NCI-H345 treated with DMSO at 0.1 percent for 48 hours (cell line): Measurements from ENCODE around the gene WDFY4.

Experiments used
- DNase-seq: peaks from one replicate; lab custom pipeline; 2025; ENCODE audit not compliant: unreplicated experiment; lab: John Stamatoyannopoulos, UW

WDFY4 gene

DNA sequence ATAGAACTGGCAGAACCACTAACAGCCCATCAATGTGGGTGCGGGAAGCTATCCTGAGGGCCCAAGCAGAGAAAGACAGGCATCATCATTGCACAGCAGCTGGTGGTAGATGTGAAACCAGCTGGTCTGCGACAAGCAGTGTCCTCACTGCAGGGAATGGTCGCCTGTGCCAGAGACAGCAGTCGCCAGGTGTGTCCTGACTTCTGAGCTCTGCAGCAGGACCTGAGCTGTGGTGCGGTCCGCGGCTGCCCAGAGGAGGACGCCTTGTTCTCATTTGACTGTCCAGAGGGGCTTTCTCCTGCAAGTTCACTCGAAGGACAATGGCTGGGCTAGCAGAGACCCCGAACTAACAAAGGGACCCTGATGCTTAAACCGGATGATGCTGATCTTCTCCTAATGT, 157.6 kb downstream of the WDFY4 start:
- DNase-seq: no peak

GRCh38 chr10:48843198-48843597, 158.5 kb downstream of the WDFY4 start:
- no peak for DNase-seq

DNA sequence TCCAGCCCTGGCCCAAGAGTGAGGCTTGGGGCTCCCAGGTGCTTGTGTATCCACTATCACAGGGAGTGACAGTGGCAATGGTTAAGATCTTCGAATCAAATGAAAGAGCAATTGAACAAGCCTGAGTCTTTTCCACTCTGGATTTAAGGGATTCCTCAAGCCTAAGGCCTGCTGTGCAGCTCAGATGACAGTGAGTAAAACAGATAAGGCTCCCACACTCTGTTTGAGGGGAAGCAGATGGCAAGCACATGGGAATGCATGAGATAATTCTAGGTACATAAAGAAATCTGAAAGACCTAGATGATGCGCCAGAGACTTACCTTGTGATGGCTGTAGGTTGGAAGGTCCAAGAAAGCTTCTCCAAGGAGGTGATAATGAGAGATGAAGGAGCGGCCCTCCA, 159.9 kb downstream of the WDFY4 start:
- DNase-seq: no peak

GRCh38 chr10:48845512-48845911, 160.8 kb downstream of the WDFY4 start:
- DNase-seq: no peak

DNA sequence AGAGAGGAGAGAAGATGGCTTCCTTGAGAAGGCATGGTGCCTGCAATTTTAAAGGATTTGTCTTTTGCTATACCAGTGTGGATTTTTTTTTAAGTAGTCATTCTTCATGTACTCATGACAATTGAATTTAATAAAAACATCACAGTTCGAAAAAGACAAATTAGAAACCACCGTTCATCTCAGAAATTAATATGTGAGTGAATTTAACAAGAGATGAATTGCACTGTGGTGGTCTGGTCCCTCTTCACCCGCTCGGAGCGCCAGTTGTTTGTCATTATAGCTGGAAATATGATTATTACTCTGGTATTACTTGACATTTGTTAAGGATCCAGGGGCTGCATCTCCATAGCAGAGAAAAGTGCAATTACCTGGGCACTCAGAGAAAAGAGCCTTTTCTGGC, 163.0 kb downstream of the WDFY4 start:
- no peak for DNase-seq

- no peak for DNase-seq
Measured at GRCh38 chr10:48856855-48857254, 172.2 kb downstream of the WDFY4 start.

DNA sequence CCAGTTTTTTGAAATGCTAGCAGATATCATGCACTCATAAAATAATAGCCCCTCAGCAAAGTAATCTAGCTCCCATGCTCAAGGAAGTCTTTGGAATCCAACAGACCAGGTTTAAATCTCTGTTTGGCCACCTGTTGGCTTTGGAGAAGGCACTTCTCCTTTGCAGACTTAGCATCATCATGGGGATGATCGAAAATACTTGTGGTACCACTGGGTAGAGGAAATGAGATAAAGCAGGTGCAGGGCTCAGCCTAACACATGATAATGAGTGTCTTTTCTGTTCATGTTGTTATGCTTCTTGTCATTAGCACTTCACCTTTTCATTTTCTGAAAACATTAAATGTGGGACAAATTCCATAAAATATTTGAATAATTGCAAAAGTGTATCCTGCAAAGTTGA, 187.6 kb downstream of the WDFY4 start:
- DNase-seq: no peak

DNA sequence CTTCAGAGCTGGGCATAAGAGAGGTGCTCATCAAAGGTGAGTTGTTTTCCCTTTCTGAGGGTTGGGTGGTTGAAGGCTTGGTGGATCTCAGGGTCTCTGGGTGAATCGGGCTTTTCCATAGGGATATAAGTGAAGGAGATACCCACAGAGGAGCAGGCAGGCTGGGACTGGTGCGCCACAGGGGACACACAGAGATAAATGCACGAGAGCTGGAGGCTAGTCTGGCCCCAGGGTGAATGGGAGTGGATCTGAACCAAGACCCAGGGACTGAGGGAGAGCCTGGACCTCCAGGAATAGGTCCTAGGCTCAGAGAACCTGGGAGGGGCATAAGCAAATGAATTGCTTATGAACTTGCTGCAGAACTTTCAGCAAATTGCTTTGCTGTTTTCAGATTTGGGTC, 193.4 kb downstream of the WDFY4 start:
- no peak for DNase-seq

- DNase-seq: no peak
Measured at GRCh38 chr10:48879451-48879850, 194.8 kb downstream of the WDFY4 start.

GRCh38 chr10:48880016-48880705, 195.5 kb downstream of the WDFY4 start:
- DNase-seq: peak; percentile 35

DNA sequence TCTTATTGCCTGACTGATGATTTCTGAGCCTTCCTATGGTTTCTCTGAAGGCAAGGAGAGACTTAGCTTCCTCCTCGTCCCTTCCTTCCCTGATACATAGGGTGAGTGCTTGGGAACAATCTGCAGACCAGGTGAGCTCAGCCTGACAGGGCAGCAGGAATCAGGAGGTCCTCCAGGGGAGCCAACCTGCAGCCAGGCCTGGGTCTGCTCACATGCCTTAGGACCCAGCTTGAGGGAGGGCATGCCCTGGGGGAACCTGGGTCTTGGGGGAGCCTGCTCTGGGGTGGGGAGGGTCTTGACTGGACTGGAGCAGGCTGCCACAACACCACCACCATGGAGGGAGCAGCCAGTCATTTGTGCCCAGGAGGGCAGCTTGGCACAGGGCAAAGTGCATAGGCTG, 197.3 kb downstream of the WDFY4 start:
- DNase-seq: no peak

DNA sequence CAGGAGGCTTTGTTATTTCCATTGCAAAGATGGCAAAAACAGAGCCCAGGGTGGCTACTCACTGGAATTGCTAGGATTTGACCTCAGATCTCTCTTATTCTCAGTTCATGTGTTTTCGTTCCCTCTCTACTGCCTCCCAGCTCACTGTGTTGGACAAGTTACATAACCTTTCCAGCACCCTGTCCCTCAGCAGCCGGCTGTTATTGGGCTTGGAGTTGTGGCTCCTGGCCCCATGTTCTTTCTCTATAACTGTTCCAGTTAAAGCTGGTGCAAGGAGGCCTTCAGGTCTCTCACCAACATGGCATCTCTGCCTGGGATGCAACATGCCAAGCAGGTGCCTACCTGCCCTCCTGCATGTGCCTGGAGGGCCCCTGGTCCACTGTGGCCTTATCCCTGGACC, 198.2 kb downstream of the WDFY4 start:
- DNase-seq: no peak

- no peak for DNase-seq
Measured at GRCh38 chr10:48883701-48884100, 199.0 kb downstream of the WDFY4 start.

DNA sequence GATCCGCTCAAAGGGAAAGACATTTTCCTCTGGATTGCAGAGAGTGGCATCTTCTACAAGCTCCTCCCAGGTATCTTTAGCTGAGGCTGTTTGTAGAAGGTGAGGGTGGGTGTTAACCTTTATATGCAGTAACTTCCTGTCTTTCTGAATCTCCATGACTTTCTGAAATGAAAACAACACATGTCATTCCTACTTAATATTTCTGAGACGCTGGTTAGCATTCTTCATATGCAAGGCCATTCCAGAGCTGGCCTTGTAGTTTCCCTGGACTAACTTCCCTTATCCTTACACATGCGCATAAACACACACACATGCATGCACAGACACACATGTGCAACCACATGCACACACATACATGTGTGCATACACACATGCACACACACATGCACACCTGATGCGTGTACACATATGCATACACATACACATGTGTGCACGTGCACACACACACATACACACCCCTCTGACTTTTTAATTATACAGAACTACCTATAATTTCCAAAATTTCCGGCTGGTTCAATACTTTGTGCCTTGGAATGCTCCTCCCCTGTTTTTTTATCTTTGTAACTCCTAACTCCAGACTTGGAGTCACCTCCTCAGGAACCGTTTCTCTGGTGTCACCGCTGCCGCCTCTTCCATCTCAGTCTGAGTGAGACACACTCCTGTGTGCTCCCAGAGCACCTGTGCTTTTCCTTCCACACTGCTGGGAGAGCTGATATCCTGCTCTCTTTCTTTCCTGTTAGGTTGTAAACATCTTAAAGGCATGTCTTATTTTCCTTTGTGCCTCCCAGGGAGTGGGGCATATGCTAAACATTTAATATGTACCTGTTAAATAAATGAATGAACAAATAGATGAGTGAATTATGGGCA, 199.7 kb downstream of the WDFY4 start:
- no peak for DNase-seq

DNA sequence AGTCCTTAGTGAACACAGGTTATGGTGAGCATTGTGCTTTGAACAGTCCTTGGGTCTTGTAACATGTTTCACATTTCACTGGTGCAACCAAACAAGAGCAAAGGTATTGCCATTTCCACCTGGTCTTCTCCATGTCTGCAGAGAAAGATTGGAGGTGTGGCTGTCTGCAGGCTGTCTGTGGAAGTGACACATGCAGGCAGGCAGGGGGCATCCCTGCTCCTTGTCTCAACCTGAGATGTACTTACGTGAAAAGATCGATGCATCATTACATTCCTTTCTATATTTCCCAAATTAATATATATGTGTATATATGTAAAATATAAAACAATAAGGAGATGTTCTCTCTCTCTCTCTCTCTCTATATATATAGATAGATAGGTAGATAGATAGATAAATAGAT, 200.7 kb downstream of the WDFY4 start:
- no peak for DNase-seq

GRCh38 chr10:48887982-48888381, 203.3 kb downstream of the WDFY4 start:
- no peak for DNase-seq

DNA sequence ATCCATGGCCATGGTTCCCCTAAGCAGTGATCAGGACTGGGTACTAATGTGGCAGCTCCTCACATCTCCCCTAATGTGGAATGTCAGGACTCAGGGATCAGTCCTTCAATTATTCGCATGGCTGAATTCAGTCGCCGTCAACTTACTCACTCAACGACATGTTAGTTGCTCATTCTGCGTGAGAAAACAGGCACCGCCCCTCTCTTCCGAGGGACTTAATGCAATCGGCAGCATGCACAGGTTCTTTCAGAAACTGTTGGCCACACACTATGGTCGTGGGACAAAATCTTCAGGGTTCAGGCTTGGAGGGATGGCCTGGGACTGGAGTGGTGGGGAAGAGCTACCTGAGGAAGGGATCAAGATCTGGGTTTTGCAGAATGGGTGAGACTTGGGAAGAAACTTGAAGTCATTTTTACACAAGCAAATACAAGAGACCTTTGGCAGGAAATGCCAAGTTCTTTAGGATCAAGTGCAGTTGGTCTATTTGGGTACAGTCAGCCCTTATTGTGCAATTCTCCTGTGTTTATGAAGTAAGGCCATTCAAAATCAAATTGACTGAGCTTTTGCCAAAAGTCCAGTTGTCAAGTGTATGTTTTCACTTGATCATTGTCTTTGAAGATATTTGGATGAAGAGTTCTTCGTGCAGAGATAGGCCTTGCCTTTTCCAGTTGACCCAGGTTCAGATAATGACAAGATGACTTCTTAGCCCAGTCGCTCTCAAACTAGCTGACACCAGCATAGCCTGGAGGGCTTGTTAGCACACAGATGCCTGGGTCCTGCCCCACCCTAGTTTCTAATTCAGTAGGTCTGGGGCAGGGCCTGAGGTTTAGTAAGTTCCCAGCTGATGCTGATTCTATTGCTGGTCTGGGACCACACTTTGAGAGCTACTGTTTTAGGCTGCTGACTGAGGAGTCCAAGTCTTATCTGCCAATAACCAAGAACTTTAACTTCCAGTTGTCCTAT, 206.5 kb downstream of the WDFY4 start:
- DNase-seq: no peak

DNA sequence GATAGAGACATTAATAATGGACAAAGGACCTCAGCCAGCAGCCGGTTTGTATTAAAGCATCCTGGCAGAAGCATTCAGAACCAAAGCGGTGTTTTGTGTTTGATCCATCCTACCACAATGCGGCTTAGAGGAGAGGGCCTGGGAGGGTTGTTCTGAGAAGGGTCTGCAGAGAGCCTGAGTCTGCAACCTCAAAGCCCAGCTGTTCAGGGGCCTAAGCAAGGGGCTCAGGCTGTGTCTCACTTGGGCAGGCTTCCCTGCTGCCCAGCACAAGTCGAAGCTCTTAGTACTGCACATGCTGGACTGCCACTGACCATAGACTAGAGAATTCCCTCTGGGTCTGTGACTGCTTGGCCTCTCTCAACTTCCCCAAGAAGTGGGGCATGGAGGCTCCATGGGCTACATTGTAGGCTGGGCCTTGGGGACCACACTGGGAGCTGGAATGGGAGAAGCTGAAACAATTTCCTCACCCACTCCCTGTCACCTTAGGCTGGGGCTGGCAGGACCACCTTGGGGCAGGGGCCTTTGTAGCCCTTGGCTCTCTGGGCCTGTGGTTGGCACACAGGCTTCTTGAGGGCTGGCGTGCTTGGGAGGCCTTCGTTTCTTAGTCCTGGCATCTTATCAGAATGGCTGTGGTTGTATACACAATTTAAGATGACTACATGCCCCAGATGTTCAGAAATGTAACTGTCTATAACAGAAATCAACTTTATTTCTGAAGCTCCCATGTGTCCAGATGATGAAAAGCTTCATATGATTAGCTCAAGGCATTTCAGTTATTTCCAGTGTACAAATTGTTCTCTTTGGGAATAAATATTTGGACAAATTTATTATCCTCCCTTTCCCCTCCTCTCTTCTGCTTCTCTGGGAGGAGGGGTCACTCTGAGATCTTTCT, 210.5 kb downstream of the WDFY4 start:
- no peak for DNase-seq

GRCh38 chr10:48895803-48896195, 211.1 kb downstream of the WDFY4 start:
- DNase-seq: no peak

DNA sequence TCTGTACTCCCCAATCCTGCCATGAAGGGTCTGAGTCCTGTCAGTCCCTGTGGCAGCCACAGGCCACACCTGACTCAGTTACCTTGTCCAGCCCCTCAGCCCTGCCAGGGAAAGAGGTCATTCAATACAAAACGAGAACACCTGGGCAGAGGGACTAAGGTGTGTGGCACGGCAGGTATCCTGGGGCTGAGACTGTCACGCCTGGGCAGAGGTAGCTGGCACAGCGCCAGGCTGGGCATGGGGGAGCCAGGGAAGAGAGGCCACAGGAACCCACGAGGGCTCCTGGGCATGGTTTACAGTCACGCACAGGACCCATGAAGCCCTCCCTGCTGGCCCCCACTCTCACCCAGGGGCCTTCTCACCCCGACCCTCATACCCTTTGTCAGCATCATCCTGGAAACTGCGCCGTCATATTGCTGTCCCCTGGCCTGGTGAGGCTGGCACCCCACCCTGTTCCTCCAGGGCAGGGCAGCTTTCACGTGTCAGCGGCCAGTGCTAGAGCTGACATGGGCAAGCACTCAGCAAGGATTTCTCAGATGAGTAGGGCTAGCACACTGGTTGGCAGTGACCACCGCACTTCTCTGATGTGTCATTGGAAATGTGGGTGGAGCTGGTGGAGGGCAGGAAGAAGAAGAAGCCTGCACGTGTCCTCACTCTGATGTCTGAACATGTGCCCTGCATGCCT, 212.2 kb downstream of the WDFY4 start:
- DNase-seq: no peak
